Astrocyte (in vitro differentiated cells and primary cell): ENCODE data around the gene CTAG1A. TPM values are rescaled to one million over a fixed set of nuclear protein-coding genes. Genes with fewer than 3 reads are reported as not detected.
A peak's percentile ranks its signal among the peaks of the same experiment; 100 is the strongest.

ENCODE experiments used
- DNase-seq: peaks from one replicate; pipeline ENCODE4 v3.0.0-alpha.2; 2010; ENCODE audit warnings: low read depth
- FAIRE-seq: peaks from 2 replicates; lab custom pipeline; 2011; peaks lifted over from hg19 to GRCh38; lab: Jason Lieb, UNC
- H2AFZ ChIP-seq: 2 replicates; pipeline ENCODE4 v1.6.0; 2012; ENCODE audit warnings: low read depth, low read length, inconsistent platforms
- H3K27ac ChIP-seq: 2 replicates; pipeline ENCODE4 v1.5.1; 2011; ENCODE audit warnings: low read depth, low read length, inconsistent platforms
- H3K27me3 ChIP-seq: 2 replicates; pipeline ENCODE4 v1.6.0; 2011; ENCODE audit warnings: low read length, inconsistent platforms; ENCODE audit not compliant: insufficient read depth
- H3K36me3 ChIP-seq: 2 replicates; pipeline ENCODE4 v1.5.1; 2011; ENCODE audit warnings: low read length, inconsistent platforms; ENCODE audit not compliant: insufficient read depth
- H3K4me1 ChIP-seq: 2 replicates; pipeline ENCODE4 v1.5.1; 2011; ENCODE audit warnings: low read length, inconsistent platforms; ENCODE audit not compliant: insufficient read depth
- H3K4me2 ChIP-seq: 2 replicates; pipeline ENCODE4 v1.6.0; 2012; ENCODE audit warnings: low read length, inconsistent platforms
- H3K4me3 ChIP-seq: 2 replicates; pipeline ENCODE4 v1.5.1; 2011; ENCODE audit warnings: low read depth, mild to moderate bottlenecking, low read length, inconsistent platforms; ENCODE audit not compliant: insufficient read depth
- H3K79me2 ChIP-seq: 2 replicates; pipeline ENCODE4 v1.6.0; 2012; ENCODE audit warnings: mild to moderate bottlenecking, low read length, inconsistent platforms; ENCODE audit not compliant: insufficient read depth
- H3K9ac ChIP-seq: 2 replicates; pipeline ENCODE4 v1.6.0; 2012; ENCODE audit warnings: mild to moderate bottlenecking, low read length, inconsistent platforms
- H3K9me3 ChIP-seq: 2 replicates; pipeline ENCODE4 v1.5.1; 2012; ENCODE audit warnings: low read depth, mild to moderate bottlenecking, low read length, inconsistent platforms; ENCODE audit not compliant: insufficient read depth
- H4K20me1 ChIP-seq: 2 replicates; pipeline ENCODE4 v1.6.0; 2012; ENCODE audit warnings: low read length, inconsistent platforms; ENCODE audit not compliant: insufficient read depth
- H3K27ac Mint-ChIP-seq: one replicate; pipeline ENCODE4 v1.8.0; 2021; ENCODE audit warnings: mild to moderate bottlenecking, mixed read lengths; ENCODE audit not compliant: unreplicated experiment
- H3K27me3 Mint-ChIP-seq: one replicate; pipeline ENCODE4 v1.8.0; 2021; ENCODE audit warnings: low read depth, mixed read lengths; ENCODE audit not compliant: unreplicated experiment
- H3K36me3 Mint-ChIP-seq: one replicate; pipeline ENCODE4 v1.8.0; 2021; ENCODE audit warnings: low read depth, mixed read lengths; ENCODE audit not compliant: unreplicated experiment
- H3K4me1 Mint-ChIP-seq: one replicate; pipeline ENCODE4 v1.8.0; 2021; ENCODE audit warnings: low read depth, mixed read lengths; ENCODE audit not compliant: unreplicated experiment
- H3K4me3 Mint-ChIP-seq: one replicate; pipeline ENCODE4 v1.8.0; 2021; ENCODE audit warnings: mild to moderate bottlenecking, moderate library complexity, mixed read lengths; ENCODE audit not compliant: unreplicated experiment
- H3K9me3 Mint-ChIP-seq: one replicate; pipeline ENCODE4 v1.8.0; 2021; ENCODE audit warnings: mild to moderate bottlenecking, mixed read lengths; ENCODE audit not compliant: unreplicated experiment
- EZH2 ChIP-seq: IDR thresholded peaks from 2 replicates; pipeline ENCODE4 v1.6.1; 2012; ENCODE audit warnings: mild to moderate bottlenecking, low read length, inconsistent platforms; ENCODE audit not compliant: insufficient read depth
- total RNA-seq: library from RNA; stranded (reverse); gene quantifications from 2 replicates; pipeline ENCODE4 v1.2.1, GENCODE V29; 2021
- TF ChIP-seq, protein P1 (sequence below): IDR thresholded peaks from 2 replicates; pipeline ENCODE4 v1.5.1; 2011; ENCODE audit warnings: low read depth, mild to moderate bottlenecking, inconsistent platforms, low read length, moderate library complexity; ENCODE audit not compliant: insufficient read depth

The CTAG1A gene
- total RNA-seq, 1 donor from 2014 or later = not detected

GRCh38 chrX:154593201-154593600 lies 8.3 kb downstream of the CTAG1A start:
- H3K9me3 Mint-ChIP-seq = peaks cover 11% of the 10 kb centered on the region
- H3K27me3 Mint-ChIP-seq = no peaks in the 10 kb centered on the region
- H2AFZ ChIP-seq = no peak overlapping the region

DNA sequence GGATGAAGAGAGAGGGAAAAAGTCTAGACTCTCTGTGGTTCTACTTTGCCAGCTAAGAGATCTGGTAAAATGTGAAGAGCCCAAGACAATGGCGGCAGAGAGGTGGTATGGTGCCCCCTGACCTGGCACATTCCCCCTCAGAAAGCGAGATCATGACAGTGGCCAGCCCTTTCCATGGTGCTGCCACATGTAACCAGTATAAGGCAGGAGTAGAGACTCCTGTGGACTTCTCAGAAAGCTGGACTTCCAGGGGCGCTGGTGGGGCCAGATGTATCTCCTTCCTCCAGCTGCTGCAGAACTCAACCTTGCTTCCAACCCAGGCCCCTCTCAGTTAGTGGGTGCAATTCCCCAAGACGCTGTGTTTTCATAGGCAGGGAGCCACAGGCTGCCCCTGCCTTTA lies 9.6 kb downstream of the CTAG1A start:
- Histone ChIP-seq H3K27me3 (no peaks in the 10 kb centered on the region), H3K4me2 (no peak overlapping the region), H3K4me1 (no peaks in the 10 kb centered on the region), H3K79me2 (no peaks in the 10 kb centered on the region), H3K9ac (no peak overlapping the region), H3K36me3 (no peaks in the 10 kb centered on the region), H3K4me3 (no peak overlapping the region), H4K20me1 (no peaks in the 10 kb centered on the region), H2AFZ (no peak overlapping the region), H3K9me3 (no peaks in the 10 kb centered on the region), H3K27ac (no peak overlapping the region)
- Mint-ChIP-seq H3K27ac (no peak overlapping the region), H3K27me3 (no peaks in the 10 kb centered on the region), H3K4me3 (no peak overlapping the region), H3K36me3 (no peaks in the 10 kb centered on the region), H3K9me3 (peaks cover 11% of the 10 kb centered on the region), H3K4me1 (peaks cover 20% of the 10 kb centered on the region)
- TF ChIP-seq EZH2 = no peak
- DNase-seq (no peak), FAIRE-seq (no peak)

More at GRCh38 chrX:154593201-154593600, 8.3 kb downstream of the CTAG1A start:
- no peaks in the 10 kb centered on the region for H3K36me3 ChIP-seq
- H3K4me2 ChIP-seq = no peak overlapping the region
- TF ChIP-seq EZH2 = no peak
- TF ChIP-seq, protein P1, sequence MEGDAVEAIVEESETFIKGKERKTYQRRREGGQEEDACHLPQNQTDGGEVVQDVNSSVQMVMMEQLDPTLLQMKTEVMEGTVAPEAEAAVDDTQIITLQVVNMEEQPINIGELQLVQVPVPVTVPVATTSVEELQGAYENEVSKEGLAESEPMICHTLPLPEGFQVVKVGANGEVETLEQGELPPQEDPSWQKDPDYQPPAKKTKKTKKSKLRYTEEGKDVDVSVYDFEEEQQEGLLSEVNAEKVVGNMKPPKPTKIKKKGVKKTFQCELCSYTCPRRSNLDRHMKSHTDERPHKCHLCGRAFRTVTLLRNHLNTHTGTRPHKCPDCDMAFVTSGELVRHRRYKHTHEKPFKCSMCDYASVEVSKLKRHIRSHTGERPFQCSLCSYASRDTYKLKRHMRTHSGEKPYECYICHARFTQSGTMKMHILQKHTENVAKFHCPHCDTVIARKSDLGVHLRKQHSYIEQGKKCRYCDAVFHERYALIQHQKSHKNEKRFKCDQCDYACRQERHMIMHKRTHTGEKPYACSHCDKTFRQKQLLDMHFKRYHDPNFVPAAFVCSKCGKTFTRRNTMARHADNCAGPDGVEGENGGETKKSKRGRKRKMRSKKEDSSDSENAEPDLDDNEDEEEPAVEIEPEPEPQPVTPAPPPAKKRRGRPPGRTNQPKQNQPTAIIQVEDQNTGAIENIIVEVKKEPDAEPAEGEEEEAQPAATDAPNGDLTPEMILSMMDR = no peak
- H4K20me1 ChIP-seq = no peaks in the 10 kb centered on the region
- H3K4me1 Mint-ChIP-seq = peaks cover 20% of the 10 kb centered on the region
- no peaks in the 10 kb centered on the region for H3K36me3 Mint-ChIP-seq
- no peak overlapping the region for H3K4me3 ChIP-seq
- H3K9me3 ChIP-seq = no peaks in the 10 kb centered on the region
- no peak overlapping the region for H3K27ac Mint-ChIP-seq
- no peak for DNase-seq
- H3K4me1 ChIP-seq = no peaks in the 10 kb centered on the region
- FAIRE-seq = no peak
- no peak overlapping the region for H3K9ac ChIP-seq
- H3K27ac ChIP-seq = no peak overlapping the region
- H3K4me3 Mint-ChIP-seq = no peak overlapping the region
- H3K79me2 ChIP-seq = no peaks in the 10 kb centered on the region
- no peaks in the 10 kb centered on the region for H3K27me3 ChIP-seq

GRCh38 chrX:154595559-154596249 lies 10.8 kb downstream of the CTAG1A start:
- peak overlapping the region; percentile 50 for H3K27ac Mint-ChIP-seq
- peak; percentile 33 for DNase-seq
- peaks cover 27% of the 10 kb centered on the region for H3K4me1 Mint-ChIP-seq
- no peaks in the 10 kb centered on the region for H3K36me3 Mint-ChIP-seq
- Histone ChIP-seq H2AFZ (no peak overlapping the region), H3K27ac (no peak overlapping the region), H3K4me1 (peaks cover 10% of the 10 kb centered on the region), H4K20me1 (no peaks in the 10 kb centered on the region), H3K79me2 (no peaks in the 10 kb centered on the region), H3K27me3 (no peaks in the 10 kb centered on the region), H3K36me3 (no peaks in the 10 kb centered on the region), H3K9me3 (no peaks in the 10 kb centered on the region), H3K9ac (no peak overlapping the region), H3K4me3 (no peak overlapping the region), H3K4me2 (peak overlapping the region; percentile 29)
- H3K27me3 Mint-ChIP-seq = no peaks in the 10 kb centered on the region
- peaks cover 11% of the 10 kb centered on the region for H3K9me3 Mint-ChIP-seq
- FAIRE-seq = peak; percentile 81
- TF ChIP-seq, protein P1 = no peak
- no peak for TF ChIP-seq EZH2
- H3K4me3 Mint-ChIP-seq = no peak overlapping the region
